ENCODE data around the gene LAIR1.

DNA sequence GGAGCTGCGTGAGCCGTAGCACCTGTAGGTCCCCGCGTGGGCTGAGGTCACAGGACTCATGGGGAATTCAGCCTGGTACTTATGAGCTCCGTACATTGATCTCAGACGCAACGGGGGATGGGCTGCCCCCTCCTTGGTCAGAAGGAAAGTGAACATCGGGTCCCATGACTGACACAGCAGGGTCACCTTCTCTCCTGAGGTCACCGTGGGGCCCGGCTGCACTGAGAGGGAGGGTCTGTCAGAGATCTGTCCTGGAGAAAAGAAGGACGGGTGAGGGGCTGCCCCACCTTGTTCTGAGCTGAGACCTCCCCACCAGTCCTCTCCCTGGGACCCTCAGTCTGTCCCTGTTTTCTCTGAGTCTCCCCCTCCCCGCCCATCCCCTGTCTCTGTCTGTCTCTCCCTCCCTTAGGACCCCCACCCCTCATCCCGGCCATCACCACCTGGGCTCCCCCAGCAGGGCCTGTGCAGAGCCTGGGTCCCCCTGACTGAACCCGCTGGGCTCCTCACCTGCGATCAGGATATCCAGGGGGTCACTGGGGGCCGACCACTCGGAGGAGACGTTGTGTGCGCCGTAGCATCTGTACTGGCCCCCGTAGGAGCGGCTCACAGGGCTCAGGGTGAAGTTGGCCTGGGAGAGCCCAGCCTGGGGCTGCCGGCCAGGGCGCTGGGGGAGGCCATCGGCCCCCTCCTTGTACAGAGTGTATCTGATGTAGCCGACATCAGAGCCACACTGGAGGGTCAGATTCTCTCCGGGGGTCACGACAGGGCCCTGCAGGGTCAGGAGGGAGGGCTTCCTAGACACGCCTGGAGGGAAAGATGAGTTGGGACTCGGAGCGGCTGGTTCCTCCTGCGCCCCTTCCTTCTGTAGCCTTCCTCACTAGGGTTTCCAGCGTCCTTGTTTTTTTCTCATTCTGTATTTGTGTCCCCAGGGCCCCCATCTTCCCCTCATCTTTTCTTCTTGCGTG, 27.6 kb downstream of the LAIR1 start:
- no peak for TF ChIP-seq CTCF (IDR thresholded peaks at IDR 0.05; ENCODE audit: low read depth, low read length, missing input control)
- TF ChIP-seq, protein P1, sequence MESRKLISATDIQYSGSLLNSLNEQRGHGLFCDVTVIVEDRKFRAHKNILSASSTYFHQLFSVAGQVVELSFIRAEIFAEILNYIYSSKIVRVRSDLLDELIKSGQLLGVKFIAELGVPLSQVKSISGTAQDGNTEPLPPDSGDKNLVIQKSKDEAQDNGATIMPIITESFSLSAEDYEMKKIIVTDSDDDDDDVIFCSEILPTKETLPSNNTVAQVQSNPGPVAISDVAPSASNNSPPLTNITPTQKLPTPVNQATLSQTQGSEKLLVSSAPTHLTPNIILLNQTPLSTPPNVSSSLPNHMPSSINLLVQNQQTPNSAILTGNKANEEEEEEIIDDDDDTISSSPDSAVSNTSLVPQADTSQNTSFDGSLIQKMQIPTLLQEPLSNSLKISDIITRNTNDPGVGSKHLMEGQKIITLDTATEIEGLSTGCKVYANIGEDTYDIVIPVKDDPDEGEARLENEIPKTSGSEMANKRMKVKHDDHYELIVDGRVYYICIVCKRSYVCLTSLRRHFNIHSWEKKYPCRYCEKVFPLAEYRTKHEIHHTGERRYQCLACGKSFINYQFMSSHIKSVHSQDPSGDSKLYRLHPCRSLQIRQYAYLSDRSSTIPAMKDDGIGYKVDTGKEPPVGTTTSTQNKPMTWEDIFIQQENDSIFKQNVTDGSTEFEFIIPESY (IDR thresholded peaks at IDR 0.05), result no peak
- no peak for TF ChIP-seq ATF3 (IDR thresholded peaks at IDR 0.05)
- no peak for TF ChIP-seq REST (IDR thresholded peaks at IDR 0.05)
- no peak for TF ChIP-seq JUND (IDR thresholded peaks at IDR 0.05)
- TF ChIP-seq FOXA1 (IDR thresholded peaks at IDR 0.05), result no peak
- TF ChIP-seq GABPA (IDR thresholded peaks at IDR 0.05 in 1 of 2, conservative IDR thresholded peaks at IDR 0.05 in 1 of 2), result no peak

All from liver (tissue), 3 donors.